Peyer's patch (tissue), 4 donors: ENCODE data around the gene ATP12A.

ENCODE experiments used
- POLR2A ChIP-seq, 2 donors: fragments of 450-650 bp; IDR thresholded peaks; one replicate each; pipeline ENCODE4 v1.5.1; 2017; ENCODE audit warnings: antibody characterized with exemption in 2 of 2, mild to moderate bottlenecking in 2 of 2, moderate library complexity in 2 of 2
- TF ChIP-seq, protein P1 (sequence below), 6 experiments: fragments of 450-650 bp in 4 of 6; fragments of 200-600 bp in 2 of 6; sonication (generic) in 1 of 6; IDR thresholded peaks; one replicate each; pipeline ENCODE4 v1.5.1; 2017 to 2019; ENCODE audit warnings: antibody characterized with exemption in 6 of 6, mild to moderate bottlenecking in 3 of 6, moderate library complexity in 1 of 6

DNA sequence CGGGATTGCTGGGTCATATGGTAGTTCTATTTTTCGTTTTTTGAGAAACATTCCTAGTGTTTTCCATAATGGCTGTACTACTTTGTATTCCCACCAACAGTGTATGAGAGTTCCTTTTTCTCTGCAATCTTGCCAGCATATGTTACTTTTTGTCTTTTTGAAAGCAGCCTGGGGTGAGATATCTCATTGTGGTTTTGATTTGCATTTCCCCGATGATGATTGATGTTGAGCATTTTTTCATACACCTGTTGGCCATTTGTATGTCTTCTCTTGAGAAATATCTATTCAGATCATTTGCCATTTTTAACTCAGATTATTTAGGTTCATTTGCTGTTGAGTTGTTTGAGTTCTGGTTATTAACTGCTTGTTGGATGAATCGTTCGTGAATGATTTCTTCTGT is 18.5 kb upstream of the ATP12A start:
- TF ChIP-seq POLR2A (IDR thresholded peaks at IDR 0.05): no peak
- TF ChIP-seq, protein P1, sequence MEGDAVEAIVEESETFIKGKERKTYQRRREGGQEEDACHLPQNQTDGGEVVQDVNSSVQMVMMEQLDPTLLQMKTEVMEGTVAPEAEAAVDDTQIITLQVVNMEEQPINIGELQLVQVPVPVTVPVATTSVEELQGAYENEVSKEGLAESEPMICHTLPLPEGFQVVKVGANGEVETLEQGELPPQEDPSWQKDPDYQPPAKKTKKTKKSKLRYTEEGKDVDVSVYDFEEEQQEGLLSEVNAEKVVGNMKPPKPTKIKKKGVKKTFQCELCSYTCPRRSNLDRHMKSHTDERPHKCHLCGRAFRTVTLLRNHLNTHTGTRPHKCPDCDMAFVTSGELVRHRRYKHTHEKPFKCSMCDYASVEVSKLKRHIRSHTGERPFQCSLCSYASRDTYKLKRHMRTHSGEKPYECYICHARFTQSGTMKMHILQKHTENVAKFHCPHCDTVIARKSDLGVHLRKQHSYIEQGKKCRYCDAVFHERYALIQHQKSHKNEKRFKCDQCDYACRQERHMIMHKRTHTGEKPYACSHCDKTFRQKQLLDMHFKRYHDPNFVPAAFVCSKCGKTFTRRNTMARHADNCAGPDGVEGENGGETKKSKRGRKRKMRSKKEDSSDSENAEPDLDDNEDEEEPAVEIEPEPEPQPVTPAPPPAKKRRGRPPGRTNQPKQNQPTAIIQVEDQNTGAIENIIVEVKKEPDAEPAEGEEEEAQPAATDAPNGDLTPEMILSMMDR (IDR thresholded peaks at IDR 0.05): no peak
